UCSD-AML1 (cell line): ENCODE results near the gene TBC1D22A.
A peak's percentile ranks its signal among the peaks of the same experiment; 100 is the strongest.
"Not testable (repeated sequence)": the region's sequence is repeated elsewhere in the genome, so short reads cannot be mapped to it uniquely, and the experiment has no call there.

ENCODE experiments used
- DNase-seq: peaks from one replicate; lab custom pipeline; 2025; ENCODE audit not compliant: unreplicated experiment; lab: John Stamatoyannopoulos, UW

Gene TBC1D22A

GRCh38 chr22:46967445-46968358, 205.3 kb downstream of the TBC1D22A start:
- DNase-seq, result no peak

- no peak for DNase-seq
These were observed 205.9 kb downstream of the TBC1D22A start for GRCh38 chr22:46968359-46968740.

- DNase-seq, result no peak
These were observed 206.4 kb downstream of the TBC1D22A start for GRCh38 chr22:46968848-46969247.

- no peak for DNase-seq
These were observed 207.0 kb downstream of the TBC1D22A start for GRCh38 chr22:46969491-46969890.

- DNase-seq, result no peak
These were observed 207.5 kb downstream of the TBC1D22A start for GRCh38 chr22:46969961-46970360.

- no peak for DNase-seq
These were observed 208.1 kb downstream of the TBC1D22A start for GRCh38 chr22:46970411-46971098.

GRCh38 chr22:46971099-46971763, 208.8 kb downstream of the TBC1D22A start:
- peak; percentile 60 for DNase-seq

GRCh38 chr22:46971764-46972125, 209.3 kb downstream of the TBC1D22A start:
- DNase-seq, result no peak

GRCh38 chr22:46972256-46972655, 209.8 kb downstream of the TBC1D22A start:
- no peak for DNase-seq

GRCh38 chr22:46972901-46973831, 210.7 kb downstream of the TBC1D22A start:
- no peak for DNase-seq

- DNase-seq, result no peak
These were observed 211.6 kb downstream of the TBC1D22A start for GRCh38 chr22:46974077-46974476.

- DNase-seq, result no peak
These were observed 212.5 kb downstream of the TBC1D22A start for GRCh38 chr22:46974631-46975585.

- DNase-seq, result no peak
These were observed 213.7 kb downstream of the TBC1D22A start for GRCh38 chr22:46976143-46976542.

- no peak for DNase-seq
These were observed 214.1 kb downstream of the TBC1D22A start for GRCh38 chr22:46976598-46976997.

- DNase-seq, result no peak
These were observed 215.3 kb downstream of the TBC1D22A start for GRCh38 chr22:46977656-46978343.

- not testable (repeated sequence) for DNase-seq
These were observed 216.2 kb downstream of the TBC1D22A start for GRCh38 chr22:46978668-46979067.

- no peak for DNase-seq
These were observed 217.1 kb downstream of the TBC1D22A start for GRCh38 chr22:46979506-46979905.

- no peak for DNase-seq
These were observed 217.9 kb downstream of the TBC1D22A start for GRCh38 chr22:46980392-46980791.

GRCh38 chr22:46982635-46983034, 220.2 kb downstream of the TBC1D22A start:
- DNase-seq, result no peak
